Dedifferentiated amniotic fluid mesenchymal stem cell (primary cell): ENCODE results near the gene NUP210L.
"Not testable (repeated sequence)": the region's sequence is repeated elsewhere in the genome, so short reads cannot be mapped to it uniquely, and the experiment has no call there.

Source experiments
- DNase-seq: peaks from one replicate; pipeline ENCODE4 v3.0.0-alpha.2; 2016; ENCODE audit errors: extremely low spot score

The NUP210L gene

GRCh38 chr1:154097873-154098272, 57.0 kb downstream of the NUP210L start:
- no peak for DNase-seq

- no peak for DNase-seq
Observed at GRCh38 chr1:154095456-154096060, 59.3 kb downstream of the NUP210L start.

DNA sequence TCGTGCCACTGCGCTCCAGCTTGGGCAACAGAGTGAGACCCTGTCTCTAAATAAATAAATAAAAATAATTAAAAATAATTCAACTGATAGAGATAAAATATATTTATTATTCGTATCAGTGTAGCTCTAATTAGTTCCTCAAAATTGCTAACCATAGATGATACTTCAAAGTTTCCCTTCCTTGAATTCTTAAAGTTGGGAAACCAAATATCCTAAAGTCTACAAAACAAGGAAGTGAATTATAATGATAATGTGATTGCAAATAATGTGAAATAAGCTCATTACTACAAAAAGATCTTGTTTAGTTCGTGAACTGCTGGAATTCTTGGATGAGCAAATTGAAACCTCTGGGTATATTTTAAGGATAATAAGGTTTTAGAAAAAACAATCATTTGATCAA, 60.5 kb downstream of the NUP210L start:
- DNase-seq, result no peak

- no peak for DNase-seq
Observed at GRCh38 chr1:154093699-154094098, 61.2 kb downstream of the NUP210L start.

GRCh38 chr1:154091706-154092105, 63.2 kb downstream of the NUP210L start:
- DNase-seq, result no peak

DNA sequence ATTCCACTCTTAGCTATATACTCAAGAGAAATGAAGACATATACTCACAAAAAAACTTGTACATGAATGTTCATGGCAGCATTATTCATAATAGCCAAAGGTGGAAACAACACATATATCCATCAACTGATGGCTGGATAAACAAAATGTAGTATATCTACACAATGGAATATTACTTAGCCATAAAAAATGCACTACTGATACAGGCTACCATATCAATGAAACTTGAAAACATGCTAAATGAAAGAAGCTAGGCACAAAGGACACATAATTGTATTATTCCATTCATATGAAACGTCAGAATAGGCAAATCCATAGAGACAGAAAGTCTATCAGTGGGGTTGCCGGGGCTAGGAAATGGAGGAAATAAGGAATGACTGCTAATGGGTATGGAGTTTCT, 67.3 kb downstream of the NUP210L start:
- no peak for DNase-seq

GRCh38 chr1:154083057-154083456, 71.8 kb downstream of the NUP210L start:
- not testable (repeated sequence) for DNase-seq

- DNase-seq, result no peak
Observed at GRCh38 chr1:154081386-154082126, 73.3 kb downstream of the NUP210L start.

DNA sequence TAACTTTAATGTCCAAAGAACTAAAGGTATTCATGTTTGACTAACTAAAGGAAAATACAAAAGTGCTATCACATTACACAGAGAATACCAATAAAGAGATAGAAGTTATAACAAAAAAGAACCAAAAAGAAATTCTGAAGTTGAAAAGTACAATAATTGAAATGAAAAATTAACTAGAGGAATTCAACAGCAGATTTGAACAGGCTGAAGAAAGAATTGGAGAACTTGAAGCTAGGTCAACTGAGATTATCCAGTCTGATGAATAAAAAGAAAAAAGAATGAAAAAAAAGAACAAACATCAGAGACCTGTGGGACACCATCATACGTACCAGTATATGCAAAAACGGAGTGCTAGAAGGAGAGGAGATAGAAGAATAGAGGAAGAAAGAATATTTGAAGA, 78.5 kb downstream of the NUP210L start:
- DNase-seq, result no peak

GRCh38 chr1:154075746-154076145, 79.1 kb downstream of the NUP210L start:
- DNase-seq, result no peak

GRCh38 chr1:154062309-154062708, 92.6 kb downstream of the NUP210L start:
- DNase-seq, result no peak

DNA sequence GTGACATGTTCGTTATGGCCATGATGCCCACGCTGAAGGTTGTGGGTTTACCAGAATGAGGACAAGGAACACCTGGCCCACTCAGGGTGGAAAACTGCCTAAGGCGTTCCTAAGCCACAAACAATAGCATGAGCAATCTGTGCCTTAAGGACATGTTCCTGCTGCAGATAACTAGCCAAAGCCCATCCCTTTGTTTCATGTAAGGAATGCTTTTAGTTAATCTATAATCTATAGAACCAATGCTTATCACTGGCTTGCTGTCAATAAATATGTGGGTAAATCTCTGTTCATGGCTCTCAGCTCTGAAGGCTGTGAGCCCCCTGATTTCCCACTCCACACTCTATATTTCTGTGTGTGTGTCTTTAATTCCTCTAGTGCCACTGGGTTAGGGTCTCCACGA, 107.4 kb downstream of the NUP210L start:
- not testable (repeated sequence) for DNase-seq

- DNase-seq, result not testable (repeated sequence)
Observed at GRCh38 chr1:154033697-154034096, 121.2 kb downstream of the NUP210L start.

GRCh38 chr1:154019940-154020339, 134.9 kb downstream of the NUP210L start:
- no peak for DNase-seq

DNA sequence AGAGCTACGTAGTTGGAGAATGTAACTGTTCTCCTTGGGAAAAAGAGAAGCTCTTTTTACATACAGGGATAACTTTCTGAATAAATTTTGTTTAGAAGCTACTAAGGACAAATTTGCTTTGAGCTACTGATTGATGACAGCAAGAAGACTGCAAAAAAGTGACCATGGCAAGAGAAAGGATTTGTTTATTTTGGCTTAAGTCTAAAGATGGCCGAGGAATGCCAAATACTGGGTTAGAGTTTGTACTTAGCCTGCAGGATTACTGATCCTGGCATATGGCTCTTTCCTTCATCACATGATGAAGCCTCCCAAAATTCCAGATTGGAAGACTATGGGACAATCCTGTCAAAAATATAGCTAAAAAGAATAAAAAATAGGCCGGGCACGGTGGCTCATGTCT, 135.6 kb downstream of the NUP210L start:
- no peak for DNase-seq

DNA sequence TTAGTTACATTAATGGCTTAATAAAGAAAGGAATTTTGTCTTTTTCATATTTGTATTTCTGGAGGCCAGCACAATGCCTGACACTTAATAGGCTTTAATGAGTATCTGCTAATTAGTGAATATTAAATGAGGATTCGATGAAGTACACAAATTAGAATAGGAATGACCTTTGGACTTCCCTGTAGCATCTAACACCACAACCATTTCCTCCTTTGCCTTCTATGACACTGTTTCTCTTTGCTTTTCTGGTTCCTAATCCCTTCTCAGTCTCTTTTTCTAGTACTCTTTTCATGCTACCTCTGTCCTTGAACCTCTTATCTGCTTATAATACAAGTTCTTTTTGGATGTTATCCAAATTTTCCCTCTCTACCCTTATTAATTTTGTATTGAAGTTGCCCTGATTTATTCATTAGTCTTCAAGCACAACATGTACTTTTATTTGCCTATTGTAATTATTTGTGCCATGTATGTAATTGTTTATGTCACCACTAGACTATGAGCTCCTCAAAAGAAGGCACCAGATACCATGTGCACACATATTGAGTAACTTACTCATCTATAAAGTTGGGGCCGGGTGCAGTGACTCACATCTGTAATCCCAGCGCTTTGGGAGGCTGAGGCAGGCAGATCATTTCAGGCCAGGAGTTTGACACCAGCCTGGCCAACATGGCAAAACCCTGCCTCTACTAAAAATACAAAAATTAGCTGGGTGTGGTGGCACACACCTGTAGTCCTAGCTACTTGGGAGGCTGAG, 140.5 kb downstream of the NUP210L start:
- no peak for DNase-seq

- DNase-seq, result not testable (repeated sequence)
Observed at GRCh38 chr1:154012543-154012942, 142.3 kb downstream of the NUP210L start.

DNA sequence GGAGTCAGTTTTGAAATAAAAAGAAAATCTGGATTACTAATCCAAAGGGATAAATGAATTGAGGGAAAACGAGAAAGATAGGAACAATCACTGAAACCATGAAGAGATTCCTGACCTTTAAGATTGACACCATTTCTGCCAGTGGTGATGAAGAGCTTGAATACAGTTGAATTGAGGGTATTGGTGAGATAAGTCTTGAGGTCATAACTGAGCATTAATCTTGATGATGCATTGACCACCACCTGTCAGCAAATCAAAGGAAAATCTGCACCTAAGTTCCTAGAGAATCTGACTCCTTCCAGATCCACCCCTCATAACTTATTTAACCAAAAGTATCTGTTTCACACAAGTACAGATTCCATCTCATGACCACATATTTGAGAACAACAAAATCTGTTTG, 142.7 kb downstream of the NUP210L start:
- DNase-seq, result no peak

DNA sequence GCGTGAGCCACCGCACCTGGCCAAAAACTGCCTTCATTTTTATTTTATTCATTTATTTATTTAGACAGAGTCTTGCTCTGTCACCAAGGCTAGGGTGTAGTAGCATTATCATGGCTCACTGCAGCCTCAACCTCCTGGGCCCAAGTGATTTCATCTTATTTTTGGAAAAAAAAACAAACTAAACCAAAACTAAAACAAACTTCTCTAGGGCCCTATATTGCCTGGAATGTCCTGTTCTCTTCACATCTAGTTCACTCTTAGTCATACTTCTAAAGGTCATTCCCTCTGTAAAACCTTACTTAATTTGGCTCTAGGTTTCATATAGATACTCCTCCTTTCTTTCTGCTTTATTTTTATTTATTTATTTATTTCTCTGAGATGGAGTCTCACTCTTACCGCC, 148.7 kb downstream of the NUP210L start:
- DNase-seq, result peak; percentile 52

GRCh38 chr1:154000420-154000819, 154.5 kb downstream of the NUP210L start:
- no peak for DNase-seq

DNA sequence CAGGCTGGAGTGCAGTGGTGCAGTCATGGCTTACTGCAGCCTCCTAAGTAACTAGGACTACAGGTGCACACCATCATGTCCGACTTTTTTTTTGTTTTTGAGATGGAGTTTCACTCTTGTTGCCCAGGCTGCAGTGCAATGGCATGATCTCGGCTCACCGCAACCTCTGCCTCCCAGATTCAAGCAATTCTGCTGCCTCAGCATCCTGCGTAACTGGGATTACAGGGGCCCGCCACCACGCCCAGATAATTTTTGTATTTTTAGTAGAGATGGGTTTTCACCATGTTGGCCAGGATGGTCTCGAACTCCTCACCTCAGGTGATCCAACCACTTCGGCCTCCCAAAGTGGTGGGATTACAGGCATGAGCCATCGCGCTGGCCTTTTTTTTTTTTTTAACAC, 158.0 kb downstream of the NUP210L start:
- not testable (repeated sequence) for DNase-seq

- no peak for DNase-seq
Observed at GRCh38 chr1:153995640-153996039, 159.2 kb downstream of the NUP210L start.

DNA sequence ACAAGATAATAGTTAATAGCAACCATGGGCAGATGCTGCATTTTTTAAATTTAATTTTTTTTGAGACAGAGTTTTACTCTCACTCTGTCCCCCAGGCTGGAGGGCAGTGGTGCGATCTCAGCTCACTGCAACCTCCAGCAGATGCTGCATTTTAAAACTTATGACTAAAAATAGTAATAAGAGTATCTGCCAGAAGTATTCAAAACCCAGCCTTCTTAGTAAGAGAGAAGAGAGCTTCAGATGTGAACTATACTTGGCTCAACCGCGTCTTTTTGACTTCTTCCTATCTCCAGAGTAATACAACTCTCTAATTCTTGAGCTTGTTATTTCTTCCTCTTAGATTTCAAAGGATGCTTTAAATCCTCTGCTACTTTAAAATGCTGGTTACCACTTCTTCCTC, 159.7 kb downstream of the NUP210L start:
- DNase-seq, result no peak
